GM12872 (cell line): ENCODE results near the gene PKP2.

Source experiments
- CTCF ChIP-seq: IDR thresholded peaks from 3 replicates; pipeline ENCODE4 v1.5.1; 2011; ENCODE audit warnings: low read depth, mild to moderate bottlenecking, low read length, moderate library complexity; ENCODE audit not compliant: insufficient read depth

PKP2 gene

DNA sequence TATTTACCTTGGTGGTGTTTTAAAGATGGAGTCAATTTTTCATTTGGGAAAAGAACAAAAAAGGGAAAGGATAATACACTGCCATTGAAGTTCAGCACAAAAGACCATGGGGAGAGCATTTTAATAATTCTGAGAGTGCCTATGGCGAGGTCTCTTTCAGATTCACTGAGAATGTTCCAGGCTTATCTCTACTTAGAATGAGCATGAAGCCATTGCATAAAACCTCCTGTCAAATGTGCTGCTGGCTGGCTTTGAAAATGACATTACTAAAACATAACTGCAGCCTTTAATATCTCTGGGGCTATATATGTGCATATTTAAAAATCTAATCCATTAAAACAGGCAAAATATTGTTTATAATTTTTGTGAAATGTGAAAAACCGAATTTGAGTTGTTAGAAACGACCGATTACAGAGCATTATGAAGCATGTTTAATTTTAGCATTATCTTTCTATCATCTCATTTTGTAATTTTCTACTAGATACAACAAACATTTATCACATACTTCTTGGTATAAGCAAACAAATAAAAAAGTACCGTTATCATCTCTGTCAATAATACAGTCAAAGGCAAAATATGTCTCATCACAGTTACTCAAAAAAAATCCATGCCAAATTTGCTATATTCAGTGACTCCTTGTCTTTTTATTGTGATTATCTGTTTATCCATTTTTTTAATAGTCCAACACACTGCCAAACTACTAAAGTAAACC lies 95.2 kb downstream of the PKP2 start:
- TF ChIP-seq CTCF = no peak

- no peak for TF ChIP-seq CTCF
These were observed 102.3 kb downstream of the PKP2 start for GRCh38 chr12:32794281-32794680.

DNA sequence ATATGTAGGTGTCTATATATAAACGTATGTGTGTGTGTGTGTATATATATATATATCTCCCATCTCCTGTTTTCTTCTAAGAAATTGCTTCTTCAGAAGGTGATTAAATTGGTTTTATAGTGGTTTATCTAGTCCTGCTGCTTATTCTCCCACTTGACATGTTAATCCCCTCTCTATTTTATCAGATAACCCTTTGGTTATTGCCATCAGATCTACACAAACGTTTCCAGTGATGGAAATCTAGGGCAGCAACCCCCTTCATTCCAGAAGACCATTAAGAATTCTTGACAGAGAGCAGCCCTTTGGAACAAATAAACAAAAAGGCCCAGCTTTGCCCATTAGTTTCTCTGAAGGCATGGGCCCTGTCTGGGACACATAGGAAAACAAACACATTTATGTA lies 106.7 kb downstream of the PKP2 start:
- no peak for TF ChIP-seq CTCF

DNA sequence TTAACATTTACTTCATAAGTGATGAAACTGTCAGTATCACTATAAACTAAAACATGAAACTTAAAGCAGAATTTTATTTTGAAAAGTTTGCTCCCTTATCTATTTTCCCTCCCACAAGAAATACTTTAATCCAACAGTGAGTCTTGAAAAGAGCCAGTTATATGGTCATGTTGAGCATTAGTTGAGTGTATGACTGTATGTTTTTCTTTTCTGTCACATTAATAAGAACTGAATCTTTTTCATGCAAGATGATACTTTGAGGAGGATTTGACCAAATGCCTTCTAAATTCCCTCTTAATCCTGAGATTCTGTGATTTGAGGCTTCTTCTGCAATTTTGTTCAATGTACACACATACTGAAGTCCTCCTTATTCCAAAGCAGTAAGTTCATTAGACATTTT lies 107.1 kb downstream of the PKP2 start:
- no peak for TF ChIP-seq CTCF

GRCh38 chr12:32788405-32788804 lies 108.2 kb downstream of the PKP2 start:
- TF ChIP-seq CTCF = no peak

- no peak for TF ChIP-seq CTCF
These were observed 111.0 kb downstream of the PKP2 start for GRCh38 chr12:32785557-32785956.

DNA sequence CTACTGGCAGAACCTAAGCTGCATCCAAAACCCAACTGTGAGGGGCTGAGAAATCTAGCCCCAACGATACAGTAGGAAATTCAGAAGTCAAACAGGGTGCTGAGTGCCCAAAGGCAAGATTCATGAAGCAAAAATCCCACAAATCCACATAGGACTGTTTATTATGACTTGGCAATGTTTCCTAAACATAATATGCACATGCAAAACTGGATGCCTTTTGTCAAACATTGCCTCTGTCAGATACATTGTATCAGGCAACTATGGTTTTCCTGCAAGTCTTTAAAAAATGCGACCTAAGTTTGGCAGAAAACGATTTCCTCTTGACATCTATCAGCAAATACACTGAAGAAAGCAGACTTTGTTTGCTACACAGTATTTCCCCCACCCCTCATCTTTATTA lies 113.5 kb downstream of the PKP2 start:
- TF ChIP-seq CTCF = no peak
